Measurements from ENCODE around the gene UTY. TPM values are rescaled to one million over a fixed set of nuclear protein-coding genes. Genes with fewer than 3 reads are reported as not detected.

The UTY gene
- total and polyA plus RNA-seq, 10 of the 15 experiments (the other 5 are each of a cell fraction or from before 2014, with no cell fraction given) = 0.13 TPM; not detected in 9

DNA sequence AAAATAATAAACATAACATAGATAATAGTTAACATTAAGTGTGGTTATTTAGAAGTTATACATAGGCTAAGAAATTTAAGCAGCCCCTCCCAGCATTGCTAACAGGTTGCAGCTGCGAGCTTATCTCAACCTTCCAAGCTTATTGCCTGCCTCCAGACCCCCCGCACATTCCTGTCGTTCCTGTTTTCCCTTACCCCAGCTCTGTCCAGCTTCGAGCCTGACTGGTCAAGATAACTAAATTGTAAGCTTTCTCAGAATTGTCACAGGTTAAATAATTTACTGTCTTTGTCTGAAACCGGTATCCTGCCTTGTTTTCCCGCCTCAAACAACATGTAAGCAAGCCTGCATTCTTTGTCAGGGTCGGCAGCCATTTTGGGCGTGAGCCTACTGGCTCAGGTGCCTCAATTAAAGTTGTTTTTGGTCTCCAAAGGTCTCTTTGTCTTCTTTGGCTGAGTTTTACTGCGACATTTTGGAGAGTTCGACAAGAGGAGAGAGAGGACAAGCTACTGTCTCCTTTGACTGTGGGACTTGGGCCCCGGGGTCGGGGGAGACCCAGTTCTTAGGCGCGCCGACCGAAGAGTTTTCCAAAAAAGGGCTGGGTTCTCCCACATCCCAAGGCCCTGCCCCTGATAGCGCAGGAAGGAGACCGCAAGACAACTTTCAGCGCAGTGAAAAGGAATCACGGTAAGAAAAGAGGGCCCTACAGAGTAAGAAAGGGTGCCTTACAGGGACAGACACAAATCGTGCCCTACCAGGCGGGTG is 44.4 kb downstream of the UTY start:
- no peaks in the 10 kb centered on the region for H3K9me3 ChIP-seq (replicated peaks; ENCODE audit: control insufficient read depth, insufficient read depth, low read length)
- H2AFZ ChIP-seq (ENCODE audit: control insufficient read depth, low read depth, low read length) = no peak overlapping the region
- ChIA-PET SMC1A (ENCODE audit: uncharacterized antibody, unreplicated experiment) (no interaction called here), RAD21 (ENCODE audit: unreplicated experiment) (no interaction called here), POLR2A (no interaction called here), CTCF (no interaction called here)
- H3K27me3 ChIP-seq (replicated peaks in 1 of 2; ENCODE audit: control insufficient read depth in 2 of 2, insufficient read depth in 2 of 2, low read length in 1 of 2) = no peaks in the 10 kb centered on the region
- DNase-seq (ENCODE audit: low read depth, low spot score) (no peak), ATAC-seq (no peak), FAIRE-seq (no peak)
- in situ Hi-C loops (cut with MboI) (no loop called here), intact Hi-C loops (cut with micrococcal nuclease; ENCODE audit: unreplicated experiment) (no loop called here)
- H3K79me2 ChIP-seq (ENCODE audit: control insufficient read depth, insufficient read depth, low read length) = no peaks in the 10 kb centered on the region
- no peak overlapping the region for H3K9ac ChIP-seq (ENCODE audit: control insufficient read depth, insufficient read depth, low read length)
- no peak overlapping the region for H3K27ac ChIP-seq (ENCODE audit: control insufficient read depth, insufficient read depth)
- H3K4me1 ChIP-seq (ENCODE audit: control insufficient read depth, insufficient read depth, low read length) = no peaks in the 10 kb centered on the region
- WGBS (ENCODE audit: insufficient coverage, insufficient replicate concordance, low lambda C conversion rate, missing lambda C conversion rate) = no CpG with 5 or more reads among the region's 22 CpGs
- H3K4me3 ChIP-seq = no peak overlapping the region
- H4K20me1 ChIP-seq (ENCODE audit: control insufficient read depth, insufficient read depth) = no peaks in the 10 kb centered on the region
- H3K36me3 ChIP-seq (ENCODE audit: control insufficient read depth in 2 of 2, insufficient read depth in 2 of 2, low read length in 1 of 2) = no peaks in the 10 kb centered on the region
- H3K4me2 ChIP-seq (ENCODE audit: control insufficient read depth, insufficient read depth) = no peak overlapping the region
- no TSS peak for BruUV-seq (replicated peaks)
- TF ChIP-seq SKIL (IDR thresholded peaks at IDR 0.05; ENCODE audit: low read depth, poor library complexity, severe bottlenecking) (no peak), SREBF2 (IDR thresholded peaks at IDR 0.05; ENCODE audit: low read length) (no peak), CTCF (IDR thresholded peaks at IDR 0.05 in 2 of 3, conservative IDR thresholded peaks at IDR 0.05 in 1 of 3; ENCODE audit: control insufficient read depth in 2 of 3, extremely low read depth in 1 of 3, insufficient read depth in 1 of 3, low read depth in 3 of 3, low read length in 3 of 3) (no peak), MYC (IDR thresholded peaks at IDR 0.05; ENCODE audit: insufficient read depth, insufficient read length, insufficient replicate concordance, low read length, severe bottlenecking) (no peak), KLF5 (IDR thresholded peaks at IDR 0.05; ENCODE audit: partially characterized antibody) (no peak), KDM1A (IDR thresholded peaks at IDR 0.05; ENCODE audit: borderline replicate concordance) (no peak), TCF3 (IDR thresholded peaks at IDR 0.05; ENCODE audit: borderline replicate concordance, insufficient read depth, low read depth, low read length) (no peak), SIX5 (IDR thresholded peaks at IDR 0.05; ENCODE audit: low read depth, low read length, severe bottlenecking) (no peak), REST (IDR thresholded peaks at IDR 0.05; ENCODE audit: low read depth, low read length) (no peak), MXI1 (IDR thresholded peaks at IDR 0.05; ENCODE audit: low read depth, low read length) (no peak), HSF1 (IDR thresholded peaks at IDR 0.05; ENCODE audit: low read depth, low read length) (no peak), RUNX3 (IDR thresholded peaks at IDR 0.05; ENCODE audit: low read length) (no peak), NFXL1 (IDR thresholded peaks at IDR 0.05; ENCODE audit: borderline replicate concordance) (no peak), IKZF1 (conservative IDR thresholded peaks at IDR 0.05) (no peak)
